Parathyroid adenoma (tissue), 2 donors: ENCODE data around the gene RIMKLA.

Source experiments
- H2AFZ ChIP-seq: fragments of 300-600 bp; sonication (generic); one replicate; pipeline ENCODE4 v1.7.0; 2017; ENCODE audit warnings: antibody characterized with exemption, mild to moderate bottlenecking
- H3K27ac ChIP-seq: fragments of 300-600 bp; sonication (generic); one replicate; pipeline ENCODE4 v1.7.0; 2017
- H3K27me3 ChIP-seq: fragments of 300-600 bp; sonication (generic); one replicate; pipeline ENCODE4 v1.7.0; 2017; ENCODE audit warnings: low read length; ENCODE audit not compliant: control insufficient read depth, insufficient read depth
- H3K36me3 ChIP-seq: fragments of 300-600 bp; sonication (generic); one replicate; pipeline ENCODE4 v1.7.0; 2017; ENCODE audit warnings: low read length; ENCODE audit not compliant: control insufficient read depth, insufficient read depth
- H3K4me1 ChIP-seq: fragments of 300-600 bp; sonication (generic); one replicate; pipeline ENCODE4 v1.7.0; 2017; ENCODE audit warnings: control low read depth
- H3K4me2 ChIP-seq: fragments of 300-600 bp; sonication (generic); one replicate; pipeline ENCODE4 v1.7.0; 2017; ENCODE audit warnings: low read length
- H3K4me3 ChIP-seq: fragments of 300-600 bp; sonication (generic); one replicate; pipeline ENCODE4 v1.7.0; 2017; ENCODE audit warnings: low read depth, low read length
- H3K79me2 ChIP-seq: fragments of 300-600 bp; sonication (generic); one replicate; pipeline ENCODE4 v1.7.0; 2017; ENCODE audit warnings: control low read depth
- H3K9ac ChIP-seq: fragments of 300-600 bp; sonication (generic); one replicate; pipeline ENCODE4 v1.7.0; 2017; ENCODE audit warnings: mild to moderate bottlenecking
- H3K9me3 ChIP-seq: fragments of 300-600 bp; sonication (generic); one replicate; pipeline ENCODE4 v1.7.0; 2017; ENCODE audit warnings: low read length; ENCODE audit not compliant: control insufficient read depth
- TF ChIP-seq, protein P1 (sequence below): fragments of 300-600 bp; sonication (generic); IDR thresholded peaks from one replicate; pipeline ENCODE4 v1.7.0; 2017; ENCODE audit warnings: antibody characterized with exemption, mild to moderate bottlenecking
- donor health status: primary hyperparathyroidism.

Gene RIMKLA

DNA sequence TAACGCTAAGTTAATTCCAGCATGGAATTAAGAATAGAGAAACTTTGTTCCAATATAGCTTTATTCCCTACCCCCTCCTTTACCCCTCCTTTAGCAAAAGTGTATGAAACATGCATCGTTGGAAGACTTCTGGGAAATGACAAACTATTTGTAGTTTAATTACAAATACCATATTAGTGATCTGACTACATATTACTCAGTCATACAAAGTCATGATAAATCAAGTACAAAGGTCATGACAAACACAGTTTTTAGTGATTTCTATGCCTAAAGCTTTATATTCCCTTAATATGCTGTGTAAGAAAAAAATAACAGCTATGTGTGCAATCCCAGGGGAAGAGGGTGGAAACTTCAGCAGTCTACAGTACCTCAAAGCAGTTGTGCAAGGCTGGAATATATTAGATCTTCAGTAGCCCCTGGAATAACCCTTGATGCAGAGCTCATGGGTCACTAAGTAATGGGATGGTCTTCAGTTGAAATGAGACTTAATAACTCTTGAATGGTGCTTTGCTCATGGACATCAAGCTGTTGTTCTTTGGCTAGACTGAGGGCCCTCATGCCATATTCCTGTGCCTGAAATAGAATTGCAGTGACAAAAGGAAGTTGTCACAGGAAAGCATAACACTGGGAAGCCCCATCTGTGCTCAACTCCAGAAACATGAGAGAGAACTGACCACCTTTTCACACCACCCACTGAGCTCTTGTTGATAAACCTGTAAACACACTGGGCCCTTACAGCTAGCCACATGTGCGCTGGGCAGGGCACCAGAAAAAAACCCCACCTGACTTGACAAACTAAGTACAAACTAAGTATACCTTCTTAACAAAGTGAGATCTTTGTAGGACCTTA, 49.9 kb downstream of the RIMKLA start:
- Histone ChIP-seq H3K27ac (peak overlapping the region; percentile 61), H3K27me3 (no peaks in the 10 kb centered on the region), H3K9me3 (no peaks in the 10 kb centered on the region), H3K4me2 (peak overlapping the region; percentile 34), H3K9ac (no peak overlapping the region), H3K79me2 (no peaks in the 10 kb centered on the region), H3K36me3 (no peaks in the 10 kb centered on the region), H3K4me1 (peaks cover 23% of the 10 kb centered on the region), H2AFZ (no peak overlapping the region), H3K4me3 (no peak overlapping the region)
- TF ChIP-seq, protein P1, sequence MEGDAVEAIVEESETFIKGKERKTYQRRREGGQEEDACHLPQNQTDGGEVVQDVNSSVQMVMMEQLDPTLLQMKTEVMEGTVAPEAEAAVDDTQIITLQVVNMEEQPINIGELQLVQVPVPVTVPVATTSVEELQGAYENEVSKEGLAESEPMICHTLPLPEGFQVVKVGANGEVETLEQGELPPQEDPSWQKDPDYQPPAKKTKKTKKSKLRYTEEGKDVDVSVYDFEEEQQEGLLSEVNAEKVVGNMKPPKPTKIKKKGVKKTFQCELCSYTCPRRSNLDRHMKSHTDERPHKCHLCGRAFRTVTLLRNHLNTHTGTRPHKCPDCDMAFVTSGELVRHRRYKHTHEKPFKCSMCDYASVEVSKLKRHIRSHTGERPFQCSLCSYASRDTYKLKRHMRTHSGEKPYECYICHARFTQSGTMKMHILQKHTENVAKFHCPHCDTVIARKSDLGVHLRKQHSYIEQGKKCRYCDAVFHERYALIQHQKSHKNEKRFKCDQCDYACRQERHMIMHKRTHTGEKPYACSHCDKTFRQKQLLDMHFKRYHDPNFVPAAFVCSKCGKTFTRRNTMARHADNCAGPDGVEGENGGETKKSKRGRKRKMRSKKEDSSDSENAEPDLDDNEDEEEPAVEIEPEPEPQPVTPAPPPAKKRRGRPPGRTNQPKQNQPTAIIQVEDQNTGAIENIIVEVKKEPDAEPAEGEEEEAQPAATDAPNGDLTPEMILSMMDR: no peak

DNA sequence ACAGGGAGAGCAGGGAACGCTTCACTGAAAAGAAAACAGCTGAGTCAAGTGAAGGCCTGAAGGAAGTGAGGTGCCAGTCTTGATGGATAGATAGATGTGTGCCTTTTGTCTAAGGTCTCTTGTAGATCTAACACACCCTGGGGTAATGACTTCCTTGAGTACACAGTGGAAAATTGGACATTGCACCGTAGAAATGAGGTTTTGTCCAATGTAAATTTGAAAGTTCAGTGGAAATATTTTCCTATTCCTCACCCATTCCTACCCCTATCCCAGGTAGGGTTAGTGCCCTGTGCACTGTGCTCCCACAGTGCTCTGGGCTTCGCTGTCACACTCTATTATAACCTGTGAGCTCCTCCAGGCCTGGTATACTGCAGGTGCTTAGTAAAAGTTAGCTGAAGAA, 50.9 kb downstream of the RIMKLA start:
- Histone ChIP-seq H3K27me3 (no peaks in the 10 kb centered on the region), H3K4me1 (peaks cover 23% of the 10 kb centered on the region), H3K9ac (no peak overlapping the region), H3K4me2 (peak overlapping the region; percentile 34), H3K9me3 (no peaks in the 10 kb centered on the region), H3K79me2 (no peaks in the 10 kb centered on the region), H3K4me3 (no peak overlapping the region), H3K36me3 (no peaks in the 10 kb centered on the region), H3K27ac (peak overlapping the region; percentile 61), H2AFZ (no peak overlapping the region)
- TF ChIP-seq, protein P1: no peak

DNA sequence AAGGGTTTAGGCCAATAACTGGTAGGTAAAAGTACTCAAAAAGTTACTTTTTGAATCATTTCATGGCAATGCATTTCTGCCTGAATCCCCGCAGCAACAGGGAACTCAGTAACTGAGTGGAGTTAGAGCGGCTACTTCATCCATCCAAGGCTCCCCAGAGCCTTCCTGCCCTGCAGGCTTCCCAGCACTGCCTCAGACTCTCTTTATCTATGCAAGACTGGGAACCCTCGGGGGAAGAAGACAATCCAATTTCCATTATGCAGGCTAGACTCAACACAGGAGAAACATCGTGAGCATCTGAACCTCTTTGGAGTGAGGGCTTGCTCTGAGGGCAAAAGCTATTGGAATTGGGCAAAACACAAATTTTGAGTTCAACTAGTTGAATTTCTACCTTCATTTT, 52.1 kb downstream of the RIMKLA start:
- Histone ChIP-seq H3K4me1 (peaks cover 23% of the 10 kb centered on the region), H3K79me2 (no peaks in the 10 kb centered on the region), H3K27ac (peak overlapping the region; percentile 77), H3K9ac (no peak overlapping the region), H3K36me3 (no peaks in the 10 kb centered on the region), H3K27me3 (no peaks in the 10 kb centered on the region), H3K4me3 (no peak overlapping the region), H3K4me2 (no peak overlapping the region), H3K9me3 (no peaks in the 10 kb centered on the region), H2AFZ (peak overlapping the region; percentile 66)
- TF ChIP-seq, protein P1: no peak

DNA sequence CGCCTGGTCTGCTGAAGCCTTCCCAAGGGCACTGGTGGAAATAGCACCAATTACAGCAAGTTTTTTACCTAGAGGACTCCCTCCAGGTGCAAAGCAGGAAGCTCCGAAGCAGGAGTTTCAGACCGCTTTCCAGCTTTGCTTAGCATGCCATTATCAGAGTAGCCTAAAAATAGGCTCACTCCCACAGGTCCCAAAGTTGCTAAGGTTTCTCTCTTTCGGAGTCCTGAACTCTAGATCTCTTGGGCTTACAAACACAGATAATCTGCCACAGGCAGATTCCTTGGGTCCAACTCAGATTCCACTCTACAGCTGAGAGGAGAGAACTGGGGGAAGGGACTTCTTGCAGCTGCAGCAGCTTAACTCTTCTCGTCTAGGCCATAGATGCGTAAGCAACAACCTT, 52.8 kb downstream of the RIMKLA start:
- H3K4me2 ChIP-seq: no peak overlapping the region
- TF ChIP-seq, protein P1: no peak
- H3K9ac ChIP-seq: no peak overlapping the region
- no peaks in the 10 kb centered on the region for H3K27me3 ChIP-seq
- no peaks in the 10 kb centered on the region for H3K79me2 ChIP-seq
- H3K4me1 ChIP-seq: peaks cover 23% of the 10 kb centered on the region
- H3K4me3 ChIP-seq: no peak overlapping the region
- H2AFZ ChIP-seq: peak overlapping the region; percentile 66
- no peaks in the 10 kb centered on the region for H3K36me3 ChIP-seq
- H3K9me3 ChIP-seq: no peaks in the 10 kb centered on the region
- H3K27ac ChIP-seq: peak overlapping the region; percentile 77

DNA sequence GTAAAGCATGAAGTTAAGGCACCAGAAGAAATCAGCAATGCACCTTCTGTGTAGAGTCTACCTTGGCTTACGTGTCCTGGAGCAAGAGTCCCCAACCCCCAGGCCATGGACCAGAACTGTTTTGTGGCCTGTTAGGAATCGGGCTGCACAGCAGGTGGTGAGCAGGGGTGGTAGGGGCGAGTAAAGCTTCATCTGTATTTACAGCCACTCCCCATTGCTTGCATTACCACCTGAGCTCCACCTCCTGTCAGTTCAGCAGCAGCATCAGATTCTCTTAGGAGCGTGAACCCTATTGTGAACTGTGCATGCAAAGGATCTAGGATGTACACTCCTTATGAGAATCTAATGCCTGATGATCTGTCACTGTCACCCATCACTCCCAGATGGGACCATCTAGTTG, 53.7 kb downstream of the RIMKLA start:
- H2AFZ ChIP-seq: no peak overlapping the region
- no peak overlapping the region for H3K4me2 ChIP-seq
- H3K4me1 ChIP-seq: peaks cover 23% of the 10 kb centered on the region
- no peak overlapping the region for H3K27ac ChIP-seq
- no peaks in the 10 kb centered on the region for H3K27me3 ChIP-seq
- TF ChIP-seq, protein P1: no peak
- H3K4me3 ChIP-seq: no peak overlapping the region
- no peaks in the 10 kb centered on the region for H3K36me3 ChIP-seq
- no peak overlapping the region for H3K9ac ChIP-seq
- no peaks in the 10 kb centered on the region for H3K9me3 ChIP-seq
- no peaks in the 10 kb centered on the region for H3K79me2 ChIP-seq
